Ureter (tissue), 1 donor: Measurements from ENCODE around the gene ABCC1. TPM values are rescaled to one million over a fixed set of nuclear protein-coding genes. Genes with fewer than 3 reads are reported as not detected.

ENCODE experiments used
- DNase-seq: peaks from one replicate; pipeline ENCODE4 v3.0.0-alpha.2; 2020; ENCODE audit warnings: low spot score
- total RNA-seq: library from RNA; stranded (reverse); gene quantifications from one replicate; pipeline ENCODE4 v1.2.4, GENCODE V29; 2023
- donor health status: DM: yes; HTN: yes; CAD: no.

ABCC1 gene
- total RNA-seq, 1 donor from 2014 or later: 46.9 TPM

DNA sequence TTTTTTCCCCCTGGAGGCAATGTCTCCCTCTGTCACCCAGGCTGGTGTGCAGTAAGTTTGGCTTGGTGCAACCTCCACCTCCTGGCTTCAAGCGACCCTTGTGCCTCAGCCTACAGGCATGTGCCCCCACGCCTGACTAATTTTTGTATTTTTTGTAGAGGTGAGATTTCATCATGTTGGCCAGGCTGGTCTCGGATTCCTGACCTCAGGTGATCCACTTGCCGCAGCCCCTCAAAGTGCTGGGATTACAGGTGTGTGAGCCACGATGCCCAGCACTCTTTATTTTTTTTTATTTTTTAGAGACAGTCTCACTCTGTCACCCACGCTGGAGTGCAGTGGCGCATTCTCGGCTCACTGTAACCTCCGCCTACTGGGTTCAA is 160.7 kb downstream of the ABCC1 start:
- no peak for DNase-seq

GRCh38 chr16:16111639-16112038 is 162.2 kb downstream of the ABCC1 start:
- DNase-seq: no peak

DNA sequence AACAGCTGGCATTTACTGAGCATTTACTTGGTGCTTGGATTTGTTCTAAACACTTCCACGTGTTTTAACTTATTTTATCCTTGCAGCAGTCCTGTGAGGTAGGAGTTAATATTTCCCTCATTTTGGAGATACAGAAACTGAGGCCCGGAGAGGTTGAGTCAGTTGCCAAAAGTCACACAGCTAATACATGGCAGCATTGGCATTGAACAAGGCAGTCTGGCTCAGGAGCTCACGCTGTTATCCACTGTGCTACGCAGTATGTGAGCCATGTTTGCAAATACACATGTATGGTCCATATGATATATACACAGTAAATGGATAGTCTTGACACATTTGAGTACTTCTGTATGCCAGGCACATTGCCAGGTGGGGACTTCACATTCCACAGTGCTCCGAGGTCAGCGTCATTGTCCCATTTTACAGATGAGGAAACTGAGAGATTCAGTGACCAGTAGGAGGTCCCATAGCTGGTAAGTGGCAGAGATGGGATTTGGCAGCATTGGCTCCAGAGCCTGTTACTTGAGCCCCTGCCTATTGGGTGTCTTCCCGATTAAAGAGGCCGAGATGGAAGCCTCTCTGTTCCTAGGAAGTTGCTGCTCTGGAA is 163.1 kb downstream of the ABCC1 start:
- no peak for DNase-seq

DNA sequence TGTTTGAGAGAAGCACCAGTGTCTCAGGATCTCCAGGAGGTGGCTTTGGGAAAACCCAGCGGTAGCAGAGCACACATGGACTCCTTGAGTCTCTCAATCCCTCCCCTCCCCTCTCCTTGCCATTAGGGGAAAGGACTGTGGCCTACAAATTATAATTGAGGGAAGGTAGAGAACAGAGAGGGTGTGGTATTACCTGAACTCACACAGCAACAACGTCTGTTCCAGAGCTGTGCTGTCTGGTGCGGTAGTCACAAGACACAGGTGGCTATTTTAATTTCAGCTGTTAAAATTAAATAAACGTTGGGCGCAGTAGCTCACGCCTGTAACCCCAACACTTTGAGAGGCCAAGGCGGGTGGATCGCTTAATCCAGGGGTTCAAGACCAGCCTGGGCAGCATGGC is 163.7 kb downstream of the ABCC1 start:
- DNase-seq: no peak

DNA sequence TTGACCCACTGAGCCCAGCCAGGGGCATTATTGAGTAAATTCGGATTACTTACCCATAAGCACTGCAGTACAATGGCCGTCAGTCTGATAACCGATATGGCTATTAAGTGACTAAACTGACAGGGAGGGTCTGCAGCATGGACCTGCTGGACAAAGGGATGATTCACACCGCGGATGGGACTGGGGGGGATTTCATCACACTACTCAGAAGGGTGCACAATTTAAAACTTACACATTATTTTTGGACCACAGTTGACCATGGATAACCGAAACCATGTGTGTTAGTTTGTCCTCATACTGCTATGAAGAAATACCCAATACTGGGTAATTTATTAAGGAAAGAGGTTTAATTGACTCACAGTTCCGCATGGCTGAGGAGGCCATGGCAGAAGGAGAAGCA is 167.4 kb downstream of the ABCC1 start:
- DNase-seq: no peak

- DNase-seq: no peak
Measured at GRCh38 chr16:16118337-16118736, 168.9 kb downstream of the ABCC1 start.

- DNase-seq: no peak
Measured at GRCh38 chr16:16120044-16120381, 170.6 kb downstream of the ABCC1 start.

GRCh38 chr16:16120382-16121184 is 171.2 kb downstream of the ABCC1 start:
- DNase-seq: peak; percentile 67

GRCh38 chr16:16121185-16121727 is 171.8 kb downstream of the ABCC1 start:
- no peak for DNase-seq

GRCh38 chr16:16122264-16122663 is 172.8 kb downstream of the ABCC1 start:
- no peak for DNase-seq

GRCh38 chr16:16124438-16124837 is 175.0 kb downstream of the ABCC1 start:
- DNase-seq: no peak

- DNase-seq: no peak
Measured at GRCh38 chr16:16124974-16125373, 175.6 kb downstream of the ABCC1 start.

GRCh38 chr16:16126896-16127295 is 177.5 kb downstream of the ABCC1 start:
- DNase-seq: no peak

- DNase-seq: peak; percentile 77
Measured at GRCh38 chr16:16127469-16128116, 178.2 kb downstream of the ABCC1 start.

GRCh38 chr16:16131204-16131603 is 181.8 kb downstream of the ABCC1 start:
- no peak for DNase-seq

DNA sequence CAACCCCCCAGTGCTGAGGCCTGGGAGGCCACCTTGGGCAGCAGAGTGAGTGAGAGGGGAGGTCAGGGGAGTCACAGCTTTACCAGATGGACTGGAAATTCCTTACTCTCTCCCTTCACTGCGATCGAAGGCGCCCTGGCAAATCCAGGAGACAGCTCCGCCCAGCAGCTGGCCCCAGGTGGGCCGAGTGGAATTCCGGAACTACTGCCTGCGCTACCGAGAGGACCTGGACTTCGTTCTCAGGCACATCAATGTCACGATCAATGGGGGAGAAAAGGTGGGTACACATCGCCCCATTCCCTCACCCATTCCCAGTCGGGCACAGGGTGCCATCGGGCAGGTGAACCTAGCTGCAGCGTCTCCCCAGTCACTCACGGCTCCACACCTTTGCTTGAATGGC is 182.2 kb downstream of the ABCC1 start:
- DNase-seq: no peak

DNA sequence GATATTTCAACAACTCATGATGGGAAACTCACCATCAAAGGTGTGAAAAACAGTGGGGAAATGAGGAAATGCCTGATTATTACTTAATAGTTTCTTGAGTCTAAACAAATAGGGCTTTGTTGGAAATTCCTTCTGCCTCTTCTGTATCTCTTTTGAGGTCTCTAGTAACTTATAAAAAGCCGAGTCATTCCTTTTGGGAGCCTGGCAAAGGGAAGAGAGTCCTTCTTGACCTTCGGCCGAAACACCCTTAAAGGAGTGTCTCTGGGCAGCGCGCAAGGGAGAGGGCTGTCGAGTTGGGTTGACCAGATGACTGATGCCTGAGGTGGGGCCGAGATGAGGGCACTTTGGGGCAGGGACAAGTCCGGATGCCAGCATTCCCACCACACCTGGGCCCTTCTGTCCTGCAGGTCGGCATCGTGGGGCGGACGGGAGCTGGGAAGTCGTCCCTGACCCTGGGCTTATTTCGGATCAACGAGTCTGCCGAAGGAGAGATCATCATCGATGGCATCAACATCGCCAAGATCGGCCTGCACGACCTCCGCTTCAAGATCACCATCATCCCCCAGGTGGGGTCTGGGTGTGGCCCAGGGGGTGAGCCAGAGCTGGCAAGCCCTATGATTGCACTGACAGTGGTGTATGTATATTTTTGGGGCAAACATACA is 184.7 kb downstream of the ABCC1 start:
- no peak for DNase-seq

DNA sequence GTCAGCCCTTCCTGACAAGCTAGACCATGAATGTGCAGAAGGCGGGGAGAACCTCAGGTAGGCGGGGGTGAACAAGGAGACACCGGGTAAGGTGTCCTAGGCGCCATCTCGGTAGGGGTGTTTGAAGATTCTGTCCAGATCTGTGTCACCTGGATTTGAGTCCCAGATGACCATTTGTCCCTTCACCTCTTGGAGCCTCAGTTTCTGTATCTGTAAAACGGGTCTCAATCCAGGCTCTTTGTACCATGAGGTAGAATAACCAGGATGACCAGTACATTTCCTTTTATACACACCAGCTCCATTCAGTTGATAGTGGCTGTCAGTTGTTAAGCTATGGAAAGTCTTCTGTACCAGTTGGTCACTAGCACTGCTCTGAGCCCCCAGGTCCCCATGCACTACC is 187.2 kb downstream of the ABCC1 start:
- no peak for DNase-seq

GRCh38 chr16:16137110-16137509 is 187.7 kb downstream of the ABCC1 start:
- DNase-seq: no peak

DNA sequence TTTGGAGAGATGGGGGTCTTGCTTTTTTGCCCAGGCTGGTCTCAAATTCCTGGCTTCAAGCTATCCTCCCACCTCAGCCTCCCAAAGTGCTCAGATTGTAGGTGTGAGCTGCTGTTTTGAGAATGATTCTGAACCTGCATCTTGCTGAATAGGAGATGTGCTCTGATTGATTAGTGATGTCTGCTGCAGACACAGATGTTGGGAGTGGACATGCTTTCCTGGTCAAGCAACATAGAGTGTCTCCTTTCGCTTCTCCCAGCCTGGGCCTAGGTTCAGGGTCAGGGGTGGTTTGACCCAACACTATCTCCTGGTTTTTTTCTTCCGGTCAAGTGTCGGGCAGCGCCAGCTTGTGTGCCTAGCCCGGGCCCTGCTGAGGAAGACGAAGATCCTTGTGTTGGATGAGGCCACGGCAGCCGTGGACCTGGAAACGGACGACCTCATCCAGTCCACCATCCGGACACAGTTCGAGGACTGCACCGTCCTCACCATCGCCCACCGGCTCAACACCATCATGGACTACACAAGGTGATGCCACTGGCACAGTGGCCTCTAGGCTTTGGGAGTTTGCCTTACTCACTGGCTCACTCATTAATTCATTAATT is 188.7 kb downstream of the ABCC1 start:
- DNase-seq: no peak

- DNase-seq: no peak
Measured at GRCh38 chr16:16139061-16139460, 189.6 kb downstream of the ABCC1 start.

DNA sequence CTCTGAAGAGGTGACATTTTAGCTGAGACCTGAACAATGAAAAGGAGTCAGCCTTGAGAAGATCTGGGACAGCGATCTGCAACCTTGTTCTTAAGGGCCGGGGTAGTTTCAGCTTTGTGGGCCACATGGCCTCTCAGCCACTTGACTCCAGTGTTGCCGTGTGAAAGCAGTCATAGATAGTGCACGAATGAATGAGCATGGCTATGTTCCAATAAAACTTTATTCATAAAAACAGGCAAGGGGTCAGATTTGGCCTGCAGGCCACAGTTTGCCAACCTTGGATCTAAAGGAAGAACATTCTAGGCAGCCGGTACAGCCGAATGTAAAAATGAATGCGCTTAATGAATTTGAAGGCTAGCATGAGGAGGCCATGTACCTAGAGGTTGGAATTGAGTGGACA is 190.4 kb downstream of the ABCC1 start:
- no peak for DNase-seq
